HEK293 (cell line): ENCODE data around the gene SLC22A3.

Experiments
- CTCF ChIA-PET: fragments of 350-600 bp; formaldehyde crosslinking; extraction: SDS; loops from one replicate; lab custom pipeline; 2021; ENCODE audit warnings: antibody characterized with exemption; lab: Yijun Ruan, JAX
- POLR2A ChIA-PET: fragments of 300-600 bp; formaldehyde crosslinking; extraction: SDS; loops from one replicate; lab custom pipeline; 2020; ENCODE audit warnings: antibody characterized with exemption, inconsistent platforms; lab: Yijun Ruan, JAX
- H3K27ac ChIP-seq: fragments of 200-500 bp; sonication (Bioruptor generic); 2 replicates; pipeline ENCODE4 v1.5.1; 2014; ENCODE audit warnings: low read depth, low read length, control low read depth, inconsistent platforms; ENCODE audit errors: extremely low read depth
- H3K36me3 ChIP-seq, 2 experiments: fragments of 200-500 bp in 1 of 2; sonication (Bioruptor generic) in 1 of 2; 1 replicate in 1 of 2; 2 replicates in 1 of 2; pipeline ENCODE4 v1.5.1; 2014 to 2017; ENCODE audit warnings: inconsistent platforms in 2 of 2, low read length in 2 of 2; ENCODE audit not compliant: control insufficient read depth in 2 of 2, insufficient read depth in 1 of 2
- H3K4me1 ChIP-seq: fragments of 200-500 bp; sonication (Bioruptor generic); 2 replicates; pipeline ENCODE4 v1.5.1; 2014; ENCODE audit warnings: mild to moderate bottlenecking, low read length, inconsistent platforms; ENCODE audit not compliant: control insufficient read depth, insufficient read depth
- H3K4me3 ChIP-seq: 2 replicates; pipeline ENCODE4 v1.5.1; 2011; ENCODE audit warnings: low read depth, mild to moderate bottlenecking, control low read depth, low read length, moderate library complexity
- H3K9me3 ChIP-seq: fragments of 200-500 bp; sonication (Bioruptor generic); 2 replicates; pipeline ENCODE4 v1.5.1; 2014; ENCODE audit warnings: low read depth, low read length, inconsistent platforms; ENCODE audit not compliant: control insufficient read depth, insufficient read depth
- TRIM28 ChIP-seq: IDR thresholded peaks from 2 replicates; pipeline ENCODE4 v1.6.1; 2011; ENCODE audit warnings: low read length, control low read depth, borderline replicate concordance
- ZBTB48 ChIP-seq: fragments of 450-650 bp; formaldehyde crosslinking; IDR thresholded peaks from 2 replicates; pipeline ENCODE4 v1.5.1; 2016; ENCODE audit warnings: missing biosample characterization, missing genetic modification characterization
- ZEB2 ChIP-seq: fragments of 450-650 bp; formaldehyde crosslinking; IDR thresholded peaks from 2 replicates; pipeline ENCODE4 v1.5.1; 2016; ENCODE audit warnings: missing biosample characterization, missing genetic modification characterization
- ZFP41 ChIP-seq: fragments of 450-650 bp; formaldehyde crosslinking; IDR thresholded peaks from 2 replicates; pipeline ENCODE4 v1.5.1; 2016; ENCODE audit warnings: missing biosample characterization, missing genetic modification characterization, borderline replicate concordance
- ZNF114 ChIP-seq: fragments of 450-650 bp; formaldehyde crosslinking; IDR thresholded peaks from 2 replicates; pipeline ENCODE4 v1.5.0; 2017; ENCODE audit warnings: missing biosample characterization, missing genetic modification characterization
- ZNF140 ChIP-seq: fragments of 450-650 bp; formaldehyde crosslinking; IDR thresholded peaks from 2 replicates; pipeline ENCODE4 v1.5.1; 2016; ENCODE audit warnings: missing biosample characterization, missing genetic modification characterization
- ZNF169 ChIP-seq: fragments of 450-650 bp; formaldehyde crosslinking; IDR thresholded peaks from 2 replicates; pipeline ENCODE4 v1.5.1; 2016; ENCODE audit warnings: missing biosample characterization, missing genetic modification characterization
- ZNF174 ChIP-seq: fragments of 450-650 bp; formaldehyde crosslinking; IDR thresholded peaks from 2 replicates; pipeline ENCODE4 v1.5.0; 2017; ENCODE audit warnings: missing biosample characterization, mild to moderate bottlenecking, missing genetic modification characterization
- ZNF175 ChIP-seq: fragments of 450-650 bp; formaldehyde crosslinking; IDR thresholded peaks from 2 replicates; pipeline ENCODE4 v1.5.1; 2016; ENCODE audit warnings: missing biosample characterization, missing genetic modification characterization
- ZNF18 ChIP-seq: fragments of 450-650 bp; formaldehyde crosslinking; IDR thresholded peaks from 2 replicates; pipeline ENCODE4 v1.5.1; 2016; ENCODE audit warnings: missing biosample characterization, missing genetic modification characterization
- ZNF223 ChIP-seq: fragments of 450-650 bp; formaldehyde crosslinking; IDR thresholded peaks from 2 replicates; pipeline ENCODE4 v1.5.1; 2016; ENCODE audit warnings: missing biosample characterization, missing genetic modification characterization
- ZNF37A ChIP-seq: fragments of 450-650 bp; IDR thresholded peaks from 2 replicates; pipeline ENCODE4 v1.5.1; 2018; ENCODE audit warnings: missing biosample characterization, missing genetic modification characterization
- ZNF398 ChIP-seq: fragments of 450-650 bp; formaldehyde crosslinking; IDR thresholded peaks from 2 replicates; pipeline ENCODE4 v1.5.1; 2017; ENCODE audit warnings: missing biosample characterization, missing genetic modification characterization
- ZNF48 ChIP-seq: fragments of 450-650 bp; formaldehyde crosslinking; IDR thresholded peaks from 2 replicates; pipeline ENCODE4 v1.5.1; 2016; ENCODE audit warnings: missing biosample characterization, missing genetic modification characterization
- ZNF510 ChIP-seq: fragments of 450-650 bp; formaldehyde crosslinking; IDR thresholded peaks from 2 replicates; pipeline ENCODE4 v1.5.1; 2018; ENCODE audit warnings: mild to moderate bottlenecking, missing genetic modification characterization, missing biosample characterization; ENCODE audit not compliant: insufficient replicate concordance
- ZNF514 ChIP-seq: fragments of 450-650 bp; formaldehyde crosslinking; IDR thresholded peaks from 2 replicates; pipeline ENCODE4 v1.5.1; 2016; ENCODE audit warnings: missing biosample characterization, missing genetic modification characterization
- ZNF571 ChIP-seq: fragments of 450-650 bp; formaldehyde crosslinking; IDR thresholded peaks from 2 replicates; pipeline ENCODE4 v1.5.0; 2017; ENCODE audit warnings: missing biosample characterization, missing genetic modification characterization
- ZNF624 ChIP-seq: fragments of 450-650 bp; formaldehyde crosslinking; IDR thresholded peaks from 2 replicates; pipeline ENCODE4 v1.5.1; 2017; ENCODE audit warnings: missing biosample characterization, missing genetic modification characterization
- ZNF645 ChIP-seq: fragments of 450-650 bp; formaldehyde crosslinking; IDR thresholded peaks from 2 replicates; pipeline ENCODE4; 2016; ENCODE audit warnings: missing biosample characterization, missing genetic modification characterization
- ZNF658 ChIP-seq: fragments of 450-650 bp; formaldehyde crosslinking; IDR thresholded peaks from 2 replicates; pipeline ENCODE4; 2016; ENCODE audit warnings: missing biosample characterization, missing genetic modification characterization
- ZNF707 ChIP-seq: fragments of 450-650 bp; formaldehyde crosslinking; IDR thresholded peaks from 2 replicates; pipeline ENCODE4 v1.5.1; 2016; ENCODE audit warnings: missing biosample characterization, missing genetic modification characterization
- ZNF747 ChIP-seq: fragments of 450-650 bp; formaldehyde crosslinking; IDR thresholded peaks from 2 replicates; pipeline ENCODE4 v1.5.1; 2016; ENCODE audit warnings: missing biosample characterization, missing genetic modification characterization
- ZNF791 ChIP-seq: fragments of 450-650 bp; formaldehyde crosslinking; IDR thresholded peaks from 2 replicates; pipeline ENCODE4 v1.5.1; 2016; ENCODE audit warnings: missing biosample characterization, missing genetic modification characterization
- ZSCAN5A ChIP-seq: fragments of 450-650 bp; formaldehyde crosslinking; IDR thresholded peaks from 2 replicates; pipeline ENCODE4 v1.5.1; 2016; ENCODE audit warnings: missing biosample characterization, missing genetic modification characterization

The SLC22A3 gene

GRCh38 chr6:160424256-160424655 lies 76.1 kb downstream of the SLC22A3 start (continued):
- TF ChIP-seq ZNF791 (tag by site-specific recombination) = no peak
- TF ChIP-seq ZNF140 (tag by site-specific recombination) = no peak

- Histone ChIP-seq H3K4me3 (no peak overlapping the region), H3K27ac (no peak overlapping the region), H3K9me3 (no peaks in the 10 kb centered on the region), H3K4me1 (peaks cover 20% of the 10 kb centered on the region), H3K36me3 (no peaks in the 10 kb centered on the region)
- TF ChIP-seq ZEB2 (tag by site-specific recombination) (no peak), ZNF114 (tag by site-specific recombination) (no peak), ZNF37A (no peak), ZNF645 (no peak)
- CTCF ChIA-PET = no interaction called here
- POLR2A ChIA-PET = no interaction called here
These were observed 78.0 kb downstream of the SLC22A3 start for GRCh38 chr6:160426136-160426535.

GRCh38 chr6:160427312-160428068 lies 79.3 kb downstream of the SLC22A3 start:
- CTCF ChIA-PET = no interaction called here
- TF ChIP-seq ZNF169 (tag by site-specific recombination) = no peak
- no peak for TF ChIP-seq ZNF18 (tag by site-specific recombination)
- Histone ChIP-seq H3K36me3 (no peaks in the 10 kb centered on the region), H3K4me1 (peaks cover 27% of the 10 kb centered on the region), H3K9me3 (no peaks in the 10 kb centered on the region), H3K4me3 (no peak overlapping the region), H3K27ac (no peak overlapping the region)
- POLR2A ChIA-PET = no interaction called here

GRCh38 chr6:160428069-160428430 lies 79.9 kb downstream of the SLC22A3 start:
- ChIA-PET POLR2A (no interaction called here), CTCF (no interaction called here)
- Histone ChIP-seq H3K27ac (no peak overlapping the region), H3K4me3 (no peak overlapping the region), H3K4me1 (peaks cover 27% of the 10 kb centered on the region), H3K9me3 (no peaks in the 10 kb centered on the region), H3K36me3 (no peaks in the 10 kb centered on the region)
- TF ChIP-seq ZNF571 (tag by site-specific recombination) (no peak), TRIM28 (no peak), ZNF514 (tag by site-specific recombination) (no peak), ZSCAN5A (tag by site-specific recombination) (no peak), ZFP41 (no peak), ZNF398 (tag by site-specific recombination) (no peak), ZBTB48 (tag by site-specific recombination) (no peak), ZNF48 (tag by site-specific recombination) (no peak), ZNF175 (tag by site-specific recombination) (no peak), ZNF747 (no peak), ZNF658 (tag by site-specific recombination) (no peak), ZNF223 (tag by site-specific recombination) (no peak), ZNF707 (tag by site-specific recombination) (no peak), ZNF510 (tag by site-specific recombination) (no peak), ZNF624 (tag by site-specific recombination) (no peak), ZNF174 (tag by site-specific recombination) (no peak)
